HUES48 (cell line): ENCODE data around the gene LRRC75A.
"Not testable (repeated sequence)": the region's sequence is repeated elsewhere in the genome, so short reads cannot be mapped to it uniquely, and the experiment has no call there.

ENCODE experiments used
- H3K27ac ChIP-seq: one replicate; pipeline ENCODE4 v1.7.0; 2013; ENCODE audit warnings: low read depth, low read length, inconsistent platforms
- H3K27me3 ChIP-seq: 2 replicates; pipeline ENCODE4 v1.6.1; 2013; ENCODE audit warnings: mild to moderate bottlenecking, low read length; ENCODE audit not compliant: control insufficient read depth, insufficient read depth
- H3K36me3 ChIP-seq: 2 replicates; pipeline ENCODE4 v1.6.1; 2013; ENCODE audit warnings: low read length; ENCODE audit not compliant: control insufficient read depth, insufficient read depth
- H3K4me1 ChIP-seq: 2 replicates; pipeline ENCODE4 v1.6.1; 2013; ENCODE audit warnings: mild to moderate bottlenecking, low read length; ENCODE audit not compliant: control insufficient read depth, insufficient read depth
- H3K4me3 ChIP-seq: 2 replicates; pipeline ENCODE4 v1.5.1; 2013; ENCODE audit warnings: mild to moderate bottlenecking, low read depth, low read length
- H3K9ac ChIP-seq: 2 replicates; pipeline ENCODE4 v1.6.1; 2013; ENCODE audit warnings: mild to moderate bottlenecking, low read depth, low read length, moderate library complexity
- H3K9me3 ChIP-seq: 2 replicates; pipeline ENCODE4 v1.6.1; 2013; ENCODE audit warnings: low read length; ENCODE audit not compliant: control insufficient read depth, insufficient read depth

Gene LRRC75A

GRCh38 chr17:16396693-16397092 lies 95.3 kb downstream of the LRRC75A start:
- not testable (repeated sequence) for H3K27me3 ChIP-seq, H3K27ac ChIP-seq, H3K4me1 ChIP-seq, H3K9ac ChIP-seq, H3K9me3 ChIP-seq, H3K4me3 ChIP-seq, H3K36me3 ChIP-seq

DNA sequence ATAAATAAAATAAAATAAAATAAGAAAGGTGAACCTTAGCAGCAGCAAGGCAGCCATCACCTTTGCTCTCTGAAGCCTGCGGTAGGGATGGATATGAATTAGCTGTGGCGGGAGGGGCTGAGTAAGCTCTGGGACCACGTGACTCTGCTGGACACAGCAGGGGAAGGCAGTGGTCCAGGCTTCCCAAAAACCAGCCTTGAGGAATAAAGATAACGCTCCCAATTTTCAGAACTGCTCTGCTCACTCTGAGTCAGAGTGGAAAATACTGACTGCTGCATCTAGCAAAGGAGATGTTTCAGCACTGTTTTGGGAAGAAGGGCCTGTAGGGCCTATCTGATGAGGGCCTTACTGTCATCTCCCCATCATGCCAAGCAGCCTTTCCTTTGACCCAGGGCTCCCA lies 96.1 kb downstream of the LRRC75A start:
- not testable (repeated sequence) for H3K27me3 ChIP-seq, H3K36me3 ChIP-seq, H3K27ac ChIP-seq, H3K4me1 ChIP-seq, H3K9me3 ChIP-seq, H3K4me3 ChIP-seq, H3K9ac ChIP-seq

GRCh38 chr17:16392491-16392890 lies 99.5 kb downstream of the LRRC75A start:
- H3K4me1 ChIP-seq, H3K27ac ChIP-seq, H3K27me3 ChIP-seq, H3K36me3 ChIP-seq, H3K4me3 ChIP-seq, H3K9me3 ChIP-seq, H3K9ac ChIP-seq: not testable (repeated sequence)
